Vagina (tissue), 2 donors: ENCODE results near the gene LYL1.

Experiments
- POLR2A ChIP-seq, 2 donors: fragments of 450-650 bp; IDR thresholded peaks; one replicate each; pipeline ENCODE4 v1.6.1; 2017; ENCODE audit warnings: antibody characterized with exemption in 2 of 2, mild to moderate bottlenecking in 2 of 2, moderate library complexity in 2 of 2
- POLR2AphosphoS5 ChIP-seq, 2 donors: sonication (generic); formaldehyde crosslinking; IDR thresholded peaks; one replicate each; pipeline ENCODE4 v1.9.0; 2017; ENCODE audit warnings: antibody characterized with exemption in 2 of 2, mild to moderate bottlenecking in 2 of 2, low read depth in 1 of 2; ENCODE audit not compliant: insufficient read depth in 1 of 2
- TF ChIP-seq, protein P1 (sequence below), 3 experiments: fragments of 450-650 bp in 2 of 3; fragments of 200-600 bp in 1 of 3; sonication (generic) in 1 of 3; IDR thresholded peaks; one replicate each; pipeline ENCODE4 v1.5.1; 2017 to 2019; ENCODE audit warnings: antibody characterized with exemption in 3 of 3, mild to moderate bottlenecking in 2 of 3, moderate library complexity in 2 of 3

DNA sequence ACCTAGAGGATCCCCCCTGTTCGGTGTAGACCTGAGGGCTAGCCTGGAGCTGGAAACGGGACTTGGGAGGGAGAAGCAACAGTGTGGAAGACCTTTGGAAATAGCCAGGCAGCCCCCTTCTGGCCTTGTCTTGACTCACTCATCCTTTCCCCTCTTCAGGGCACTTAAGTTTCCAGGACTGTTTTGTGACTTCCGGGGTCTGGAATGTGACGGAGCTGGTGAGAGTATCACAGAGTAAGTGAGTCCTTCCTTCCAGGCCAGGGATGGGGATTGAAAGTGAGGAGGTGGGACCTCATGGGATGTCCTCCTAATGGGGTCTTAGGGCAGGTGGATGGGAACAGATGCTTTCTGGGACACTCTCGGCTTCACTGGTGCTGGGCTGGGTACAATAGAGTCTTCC, 29.4 kb downstream of the LYL1 start:
- TF ChIP-seq, protein P1, sequence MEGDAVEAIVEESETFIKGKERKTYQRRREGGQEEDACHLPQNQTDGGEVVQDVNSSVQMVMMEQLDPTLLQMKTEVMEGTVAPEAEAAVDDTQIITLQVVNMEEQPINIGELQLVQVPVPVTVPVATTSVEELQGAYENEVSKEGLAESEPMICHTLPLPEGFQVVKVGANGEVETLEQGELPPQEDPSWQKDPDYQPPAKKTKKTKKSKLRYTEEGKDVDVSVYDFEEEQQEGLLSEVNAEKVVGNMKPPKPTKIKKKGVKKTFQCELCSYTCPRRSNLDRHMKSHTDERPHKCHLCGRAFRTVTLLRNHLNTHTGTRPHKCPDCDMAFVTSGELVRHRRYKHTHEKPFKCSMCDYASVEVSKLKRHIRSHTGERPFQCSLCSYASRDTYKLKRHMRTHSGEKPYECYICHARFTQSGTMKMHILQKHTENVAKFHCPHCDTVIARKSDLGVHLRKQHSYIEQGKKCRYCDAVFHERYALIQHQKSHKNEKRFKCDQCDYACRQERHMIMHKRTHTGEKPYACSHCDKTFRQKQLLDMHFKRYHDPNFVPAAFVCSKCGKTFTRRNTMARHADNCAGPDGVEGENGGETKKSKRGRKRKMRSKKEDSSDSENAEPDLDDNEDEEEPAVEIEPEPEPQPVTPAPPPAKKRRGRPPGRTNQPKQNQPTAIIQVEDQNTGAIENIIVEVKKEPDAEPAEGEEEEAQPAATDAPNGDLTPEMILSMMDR (IDR thresholded peaks at IDR 0.05), result no peak
- TF ChIP-seq POLR2AphosphoS5 (IDR thresholded peaks at IDR 0.05; ENCODE audit: insufficient read depth in 1 of 2, low read depth in 1 of 2) (no peak), POLR2A (IDR thresholded peaks at IDR 0.05) (no peak)
